ENCODE measurements around the gene MYO18B. TPM values are rescaled to one million over a fixed set of nuclear protein-coding genes. Genes with fewer than 3 reads are reported as not detected.
A peak's percentile ranks its signal among the peaks of the same experiment; 100 is the strongest.

MYO18B gene
- total RNA-seq, 1 donor from 2014 or later: 1.9 TPM

GRCh38 chr22:25766418-25766817 is 24.4 kb downstream of the MYO18B start:
- Mint-ChIP-seq H3K9me3 (ENCODE audit: low read depth) (peaks cover 13% of the 10 kb centered on the region), H3K27ac (no peak overlapping the region), H3K4me3 (ENCODE audit: low read depth) (no peak overlapping the region), H3K36me3 (ENCODE audit: insufficient read depth) (peaks cover 3% of the 10 kb centered on the region), H3K4me1 (ENCODE audit: low read depth) (peaks cover 6% of the 10 kb centered on the region), H3K27me3 (peaks cover 27% of the 10 kb centered on the region)
- TF ChIP-seq, protein P1, sequence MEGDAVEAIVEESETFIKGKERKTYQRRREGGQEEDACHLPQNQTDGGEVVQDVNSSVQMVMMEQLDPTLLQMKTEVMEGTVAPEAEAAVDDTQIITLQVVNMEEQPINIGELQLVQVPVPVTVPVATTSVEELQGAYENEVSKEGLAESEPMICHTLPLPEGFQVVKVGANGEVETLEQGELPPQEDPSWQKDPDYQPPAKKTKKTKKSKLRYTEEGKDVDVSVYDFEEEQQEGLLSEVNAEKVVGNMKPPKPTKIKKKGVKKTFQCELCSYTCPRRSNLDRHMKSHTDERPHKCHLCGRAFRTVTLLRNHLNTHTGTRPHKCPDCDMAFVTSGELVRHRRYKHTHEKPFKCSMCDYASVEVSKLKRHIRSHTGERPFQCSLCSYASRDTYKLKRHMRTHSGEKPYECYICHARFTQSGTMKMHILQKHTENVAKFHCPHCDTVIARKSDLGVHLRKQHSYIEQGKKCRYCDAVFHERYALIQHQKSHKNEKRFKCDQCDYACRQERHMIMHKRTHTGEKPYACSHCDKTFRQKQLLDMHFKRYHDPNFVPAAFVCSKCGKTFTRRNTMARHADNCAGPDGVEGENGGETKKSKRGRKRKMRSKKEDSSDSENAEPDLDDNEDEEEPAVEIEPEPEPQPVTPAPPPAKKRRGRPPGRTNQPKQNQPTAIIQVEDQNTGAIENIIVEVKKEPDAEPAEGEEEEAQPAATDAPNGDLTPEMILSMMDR (IDR thresholded peaks at IDR 0.05; ENCODE audit: unreplicated experiment): no peak
- no peak for DNase-seq (ENCODE audit: low spot score, unreplicated experiment)

DNA sequence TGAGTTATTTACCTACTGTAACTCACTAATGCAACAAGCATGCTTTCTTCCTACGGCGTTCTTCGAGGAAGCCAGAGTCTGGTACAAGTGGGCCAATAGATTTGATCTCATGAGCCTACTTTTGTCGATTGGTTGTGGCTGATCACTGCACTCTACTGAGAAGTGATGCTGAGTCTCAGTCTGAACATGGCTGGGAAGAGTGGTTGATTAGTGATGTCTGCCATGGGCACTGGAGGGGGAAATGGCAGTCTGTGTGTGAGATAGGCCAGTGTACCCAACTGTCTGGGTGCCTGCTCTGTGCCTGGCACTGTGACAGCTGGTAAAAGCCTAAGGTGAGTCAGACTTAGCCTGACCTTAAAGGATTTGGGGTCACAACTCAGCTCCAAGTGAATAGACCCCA is 28.3 kb downstream of the MYO18B start:
- H3K27ac Mint-ChIP-seq: no peak overlapping the region
- peaks cover 3% of the 10 kb centered on the region for H3K36me3 Mint-ChIP-seq (ENCODE audit: insufficient read depth)
- peaks cover 40% of the 10 kb centered on the region for H3K27me3 Mint-ChIP-seq
- H3K4me1 Mint-ChIP-seq (ENCODE audit: low read depth): no peaks in the 10 kb centered on the region
- TF ChIP-seq, protein P1 (IDR thresholded peaks at IDR 0.05; ENCODE audit: unreplicated experiment): no peak
- no peak for DNase-seq (ENCODE audit: low spot score, unreplicated experiment)
- H3K9me3 Mint-ChIP-seq (ENCODE audit: low read depth): peaks cover 13% of the 10 kb centered on the region
- no peak overlapping the region for H3K4me3 Mint-ChIP-seq (ENCODE audit: low read depth)

GRCh38 chr22:25772288-25772687 is 30.3 kb downstream of the MYO18B start:
- Mint-ChIP-seq H3K4me1 (ENCODE audit: low read depth) (no peaks in the 10 kb centered on the region), H3K27ac (no peak overlapping the region), H3K36me3 (ENCODE audit: insufficient read depth) (no peaks in the 10 kb centered on the region), H3K4me3 (ENCODE audit: low read depth) (no peak overlapping the region), H3K9me3 (ENCODE audit: low read depth) (no peaks in the 10 kb centered on the region), H3K27me3 (peaks cover 37% of the 10 kb centered on the region)
- TF ChIP-seq, protein P1 (IDR thresholded peaks at IDR 0.05; ENCODE audit: unreplicated experiment): no peak
- DNase-seq (ENCODE audit: low spot score, unreplicated experiment): no peak

GRCh38 chr22:25774575-25775026 is 32.6 kb downstream of the MYO18B start:
- Mint-ChIP-seq H3K4me1 (ENCODE audit: low read depth) (no peaks in the 10 kb centered on the region), H3K36me3 (ENCODE audit: insufficient read depth) (no peaks in the 10 kb centered on the region), H3K4me3 (ENCODE audit: low read depth) (no peak overlapping the region), H3K9me3 (ENCODE audit: low read depth) (no peaks in the 10 kb centered on the region), H3K27me3 (peaks cover 28% of the 10 kb centered on the region), H3K27ac (no peak overlapping the region)
- DNase-seq (ENCODE audit: low spot score, unreplicated experiment): peak; percentile 58
- TF ChIP-seq, protein P1 (IDR thresholded peaks at IDR 0.05; ENCODE audit: unreplicated experiment): peak; percentile 82

DNA sequence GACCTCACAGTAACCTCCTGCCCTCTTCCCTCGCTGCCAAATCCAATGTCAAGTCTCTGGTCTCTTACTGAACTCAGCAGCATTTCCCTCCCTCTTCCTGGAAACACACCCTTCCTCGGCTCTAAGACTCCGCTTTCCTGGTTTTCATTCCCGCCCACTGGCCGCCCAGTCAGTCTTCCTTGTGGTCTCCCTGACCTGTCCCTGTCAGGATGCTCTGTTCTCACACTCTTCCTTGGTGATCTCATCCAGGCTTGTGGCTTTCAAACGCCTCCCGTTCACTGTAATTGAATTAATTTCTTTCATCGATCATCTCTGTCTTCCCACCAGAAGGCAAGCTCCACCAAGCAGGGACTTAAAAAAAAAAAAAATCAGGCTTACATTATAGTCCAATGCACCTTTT is 33.5 kb downstream of the MYO18B start:
- Mint-ChIP-seq H3K9me3 (ENCODE audit: low read depth) (no peaks in the 10 kb centered on the region), H3K4me3 (ENCODE audit: low read depth) (no peak overlapping the region), H3K36me3 (ENCODE audit: insufficient read depth) (no peaks in the 10 kb centered on the region), H3K27ac (no peak overlapping the region), H3K4me1 (ENCODE audit: low read depth) (no peaks in the 10 kb centered on the region), H3K27me3 (peaks cover 21% of the 10 kb centered on the region)
- DNase-seq (ENCODE audit: low spot score, unreplicated experiment): no peak
- TF ChIP-seq, protein P1 (IDR thresholded peaks at IDR 0.05; ENCODE audit: unreplicated experiment): no peak

Measured in progenitor cell of endocrine pancreas (in vitro differentiated cells).